ENCODE measurements around the gene MMP28.
"Not testable (repeated sequence)": the region's sequence is repeated elsewhere in the genome, so short reads cannot be mapped to it uniquely, and the experiment has no call there.

The MMP28 gene

GRCh38 chr17:35761601-35762000, 33.8 kb downstream of the MMP28 start:
- H3K4me3 ChIP-seq (ENCODE audit: severe bottlenecking), result no peak overlapping the region
- DNase-seq (ENCODE audit: low spot score) (no peak), ATAC-seq (ENCODE audit: low read depth) (no peak)

GRCh38 chr17:35760587-35760986, 34.9 kb downstream of the MMP28 start, which contains the start of gene C17orf50:
C17orf50 (plus strand) TSS chr17:35760887; CDS start chr17:35760942, 55 bp downstream.
- no peak within 1 kb of the TSS for H3K4me3 ChIP-seq (ENCODE audit: severe bottlenecking)
- H3K27me3 ChIP-seq (ENCODE audit: insufficient read depth, poor library complexity, severe bottlenecking), result no peaks in the 10 kb centered on the region
- DNase-seq (ENCODE audit: low spot score) (no peak), ATAC-seq (ENCODE audit: low read depth) (no peak)
- H3K36me3 ChIP-seq (ENCODE audit: low read depth), result no peaks in the 10 kb centered on the region
- TF ChIP-seq CTCF (IDR thresholded peaks at IDR 0.05; ENCODE audit: poor library complexity, severe bottlenecking), result no peak
- H3K4me1 ChIP-seq (ENCODE audit: insufficient read depth, poor library complexity, severe bottlenecking), result no peaks in the 10 kb centered on the region
- H3K27ac ChIP-seq (ENCODE audit: poor library complexity, severe bottlenecking), result no peak within 1 kb of the TSS
- no peaks in the 10 kb centered on the region for H3K9me3 ChIP-seq (ENCODE audit: severe bottlenecking)

More at GRCh38 chr17:35761601-35762000, 33.8 kb downstream of the MMP28 start:
- Histone ChIP-seq H3K36me3 (ENCODE audit: low read depth) (no peaks in the 10 kb centered on the region), H3K27me3 (ENCODE audit: insufficient read depth, poor library complexity, severe bottlenecking) (no peaks in the 10 kb centered on the region), H3K27ac (ENCODE audit: poor library complexity, severe bottlenecking) (no peak overlapping the region), H3K4me1 (ENCODE audit: insufficient read depth, poor library complexity, severe bottlenecking) (no peaks in the 10 kb centered on the region), H3K9me3 (ENCODE audit: severe bottlenecking) (no peaks in the 10 kb centered on the region)
- TF ChIP-seq CTCF (IDR thresholded peaks at IDR 0.05; ENCODE audit: poor library complexity, severe bottlenecking), result no peak

GRCh38 chr17:35757243-35757642, 38.2 kb downstream of the MMP28 start:
- Histone ChIP-seq H3K27ac (ENCODE audit: poor library complexity, severe bottlenecking) (no peak overlapping the region), H3K27me3 (ENCODE audit: insufficient read depth, poor library complexity, severe bottlenecking) (no peaks in the 10 kb centered on the region), H3K4me3 (ENCODE audit: severe bottlenecking) (no peak overlapping the region), H3K4me1 (ENCODE audit: insufficient read depth, poor library complexity, severe bottlenecking) (no peaks in the 10 kb centered on the region), H3K9me3 (ENCODE audit: severe bottlenecking) (no peaks in the 10 kb centered on the region), H3K36me3 (ENCODE audit: low read depth) (no peaks in the 10 kb centered on the region)
- ATAC-seq (ENCODE audit: low read depth) (no peak), DNase-seq (ENCODE audit: low spot score) (no peak)
- no peak for TF ChIP-seq CTCF (IDR thresholded peaks at IDR 0.05; ENCODE audit: poor library complexity, severe bottlenecking)

- Histone ChIP-seq H3K4me1 (ENCODE audit: insufficient read depth, poor library complexity, severe bottlenecking) (peaks cover 4% of the 10 kb centered on the region), H3K9me3 (ENCODE audit: severe bottlenecking) (no peaks in the 10 kb centered on the region), H3K4me3 (ENCODE audit: severe bottlenecking) (no peak within 1 kb of the TSS), H3K27ac (ENCODE audit: poor library complexity, severe bottlenecking) (no peak within 1 kb of the TSS), H3K27me3 (ENCODE audit: insufficient read depth, poor library complexity, severe bottlenecking) (no peaks in the 10 kb centered on the region), H3K36me3 (ENCODE audit: low read depth) (no peaks in the 10 kb centered on the region)
- no peak for TF ChIP-seq CTCF (IDR thresholded peaks at IDR 0.05; ENCODE audit: poor library complexity, severe bottlenecking)
- ATAC-seq (ENCODE audit: low read depth) (no peak), DNase-seq (ENCODE audit: low spot score) (no peak)
Measured at GRCh38 chr17:35752945-35753764, 42.3 kb downstream of the MMP28 start, which contains the start of gene GAS2L2. GAS2L2 (minus strand) TSS chr17:35753239; CDS start chr17:35752850, 389 bp downstream.

- H3K4me1 ChIP-seq (ENCODE audit: insufficient read depth, poor library complexity, severe bottlenecking), result peaks cover 10% of the 10 kb centered on the region
- TF ChIP-seq CTCF (IDR thresholded peaks at IDR 0.05; ENCODE audit: poor library complexity, severe bottlenecking), result no peak
- no peak overlapping the region for H3K27ac ChIP-seq (ENCODE audit: poor library complexity, severe bottlenecking)
- no peaks in the 10 kb centered on the region for H3K9me3 ChIP-seq (ENCODE audit: severe bottlenecking)
- no peaks in the 10 kb centered on the region for H3K36me3 ChIP-seq (ENCODE audit: low read depth)
- no peak overlapping the region for H3K4me3 ChIP-seq (ENCODE audit: severe bottlenecking)
- H3K27me3 ChIP-seq (ENCODE audit: insufficient read depth, poor library complexity, severe bottlenecking), result no peaks in the 10 kb centered on the region
- ATAC-seq (ENCODE audit: low read depth) (no peak), DNase-seq (ENCODE audit: low spot score) (no peak)
Measured at GRCh38 chr17:35752471-35752870, 43.0 kb downstream of the MMP28 start.

- H3K27ac ChIP-seq (ENCODE audit: poor library complexity, severe bottlenecking); DNase-seq (ENCODE audit: low spot score); H3K9me3 ChIP-seq (ENCODE audit: severe bottlenecking); H3K36me3 ChIP-seq (ENCODE audit: low read depth); H3K27me3 ChIP-seq (ENCODE audit: insufficient read depth, poor library complexity, severe bottlenecking); ATAC-seq (ENCODE audit: low read depth); H3K4me3 ChIP-seq (ENCODE audit: severe bottlenecking): not testable (repeated sequence)
- peaks cover 10% of the 10 kb centered on the region for H3K4me1 ChIP-seq (ENCODE audit: insufficient read depth, poor library complexity, severe bottlenecking)
Measured at GRCh38 chr17:35751541-35751940, 43.9 kb downstream of the MMP28 start.
